ENCODE measurements around the gene CTH.

CTH gene

DNA sequence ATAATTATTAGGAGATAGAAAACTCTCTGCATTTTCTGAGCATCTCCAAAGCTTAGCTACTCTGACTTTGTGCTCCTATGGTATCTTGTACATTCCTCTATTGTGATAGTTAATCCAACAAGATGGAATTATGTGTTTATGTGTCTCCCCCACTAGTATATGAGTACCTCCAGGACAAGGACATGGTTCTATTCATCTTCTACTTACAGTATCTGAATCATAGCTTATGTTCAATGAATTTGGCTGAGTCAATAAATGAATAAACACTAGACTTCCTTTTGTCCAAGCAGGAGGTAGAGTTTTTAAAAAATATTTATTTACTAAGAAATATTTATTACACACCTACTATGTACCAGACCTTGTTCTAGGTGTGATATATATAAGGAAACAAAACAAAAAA is 18.4 kb upstream of the CTH start:
- no peak for DNase-seq (ENCODE audit: low read depth in 2 of 2)
- TF ChIP-seq, protein P1, sequence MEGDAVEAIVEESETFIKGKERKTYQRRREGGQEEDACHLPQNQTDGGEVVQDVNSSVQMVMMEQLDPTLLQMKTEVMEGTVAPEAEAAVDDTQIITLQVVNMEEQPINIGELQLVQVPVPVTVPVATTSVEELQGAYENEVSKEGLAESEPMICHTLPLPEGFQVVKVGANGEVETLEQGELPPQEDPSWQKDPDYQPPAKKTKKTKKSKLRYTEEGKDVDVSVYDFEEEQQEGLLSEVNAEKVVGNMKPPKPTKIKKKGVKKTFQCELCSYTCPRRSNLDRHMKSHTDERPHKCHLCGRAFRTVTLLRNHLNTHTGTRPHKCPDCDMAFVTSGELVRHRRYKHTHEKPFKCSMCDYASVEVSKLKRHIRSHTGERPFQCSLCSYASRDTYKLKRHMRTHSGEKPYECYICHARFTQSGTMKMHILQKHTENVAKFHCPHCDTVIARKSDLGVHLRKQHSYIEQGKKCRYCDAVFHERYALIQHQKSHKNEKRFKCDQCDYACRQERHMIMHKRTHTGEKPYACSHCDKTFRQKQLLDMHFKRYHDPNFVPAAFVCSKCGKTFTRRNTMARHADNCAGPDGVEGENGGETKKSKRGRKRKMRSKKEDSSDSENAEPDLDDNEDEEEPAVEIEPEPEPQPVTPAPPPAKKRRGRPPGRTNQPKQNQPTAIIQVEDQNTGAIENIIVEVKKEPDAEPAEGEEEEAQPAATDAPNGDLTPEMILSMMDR (IDR thresholded peaks at IDR 0.05; ENCODE audit: low read depth, low read length): no peak
- no peak overlapping the region for H3K4me3 ChIP-seq (replicated peaks in 1 of 2; ENCODE audit: low read depth in 2 of 2, low read length in 2 of 2)

DNA sequence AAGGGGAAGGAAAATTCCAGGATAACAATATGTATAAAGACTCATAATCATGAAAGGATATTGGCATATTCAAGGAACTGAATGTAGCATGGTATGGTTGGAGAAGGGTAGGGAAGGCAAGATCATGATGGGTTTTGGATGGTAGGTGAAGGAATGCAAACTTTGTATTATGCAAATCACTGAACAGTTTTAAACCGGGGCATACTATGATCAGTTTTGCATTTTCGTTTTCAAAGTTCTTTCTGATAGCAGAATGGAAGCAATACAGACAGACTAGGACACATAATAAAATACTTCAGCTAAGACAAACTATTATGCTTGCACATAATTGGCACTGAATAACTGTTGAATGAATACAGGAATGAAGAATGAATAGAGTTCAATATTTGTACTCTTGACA is 14.5 kb upstream of the CTH start:
- no peak for DNase-seq (ENCODE audit: low read depth in 2 of 2)
- H3K4me3 ChIP-seq (replicated peaks in 1 of 2; ENCODE audit: low read depth in 2 of 2, low read length in 2 of 2): no peak overlapping the region
- TF ChIP-seq, protein P1 (IDR thresholded peaks at IDR 0.05; ENCODE audit: low read depth, low read length): no peak

DNA sequence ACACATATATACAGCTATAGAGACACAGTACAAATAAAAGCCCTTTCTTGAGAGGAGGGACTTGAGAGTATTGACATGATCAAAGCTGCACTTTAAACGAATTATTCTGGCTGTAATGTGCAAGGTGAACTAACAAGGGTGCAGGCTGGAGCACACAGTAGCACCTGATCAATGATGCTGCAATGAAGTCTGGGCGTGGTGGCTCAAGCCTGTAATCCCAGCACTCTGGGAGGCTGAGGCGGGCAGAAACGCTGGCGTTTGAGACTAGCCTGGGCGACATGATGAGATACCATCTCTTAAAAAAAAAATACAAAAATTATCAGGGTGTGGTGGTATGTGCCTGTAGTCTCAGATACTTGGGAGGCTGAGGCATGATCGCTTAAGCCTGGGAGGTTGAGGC is 14.1 kb upstream of the CTH start:
- no peak for DNase-seq (ENCODE audit: low read depth in 2 of 2)
- TF ChIP-seq, protein P1 (IDR thresholded peaks at IDR 0.05; ENCODE audit: low read depth, low read length): no peak
- H3K4me3 ChIP-seq (replicated peaks in 1 of 2; ENCODE audit: low read depth in 2 of 2, low read length in 2 of 2): no peak overlapping the region

DNA sequence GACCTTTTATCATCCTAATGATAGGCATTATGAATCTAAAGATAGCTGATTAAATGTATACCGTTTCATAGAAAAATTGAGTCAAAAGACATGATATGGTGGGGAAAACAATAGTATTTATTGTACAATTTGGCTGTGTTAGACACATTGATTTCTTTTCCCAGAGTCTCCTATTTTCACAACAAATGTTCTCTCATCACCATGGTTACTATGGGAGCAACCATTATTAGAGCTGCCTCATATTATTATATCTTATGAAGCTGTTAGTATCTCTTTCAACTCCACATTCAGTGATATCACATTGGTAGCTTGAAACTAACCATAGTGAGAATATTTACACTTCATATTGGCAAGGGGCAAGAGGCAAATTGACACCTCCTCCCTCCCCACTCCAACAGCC is 10.7 kb upstream of the CTH start:
- no peak for DNase-seq (ENCODE audit: low read depth in 2 of 2)
- TF ChIP-seq, protein P1 (IDR thresholded peaks at IDR 0.05; ENCODE audit: low read depth, low read length): no peak

DNA sequence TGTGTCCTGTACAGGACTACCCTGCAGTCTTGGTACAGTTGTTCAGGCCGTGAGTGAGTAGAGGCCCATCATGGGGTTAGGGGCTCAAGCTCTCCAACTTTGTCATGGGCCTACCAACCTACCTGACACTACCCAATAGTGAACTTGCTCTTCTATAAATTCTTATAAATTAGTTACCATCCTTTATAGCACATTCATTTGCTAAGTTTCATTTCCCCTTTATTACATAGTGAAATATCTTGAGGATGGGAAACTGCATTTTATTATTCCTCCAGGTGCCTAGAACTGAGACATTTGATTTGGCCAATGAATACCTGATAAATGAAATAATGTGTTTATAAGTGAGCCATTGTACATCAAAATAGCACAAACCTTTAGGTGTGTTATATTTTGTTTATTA is 9.1 kb upstream of the CTH start:
- DNase-seq (ENCODE audit: low read depth in 2 of 2): no peak
- TF ChIP-seq, protein P1 (IDR thresholded peaks at IDR 0.05; ENCODE audit: low read depth, low read length): no peak
- H3K4me3 ChIP-seq (replicated peaks in 1 of 2; ENCODE audit: low read depth in 2 of 2, low read length in 2 of 2): no peak overlapping the region

More for the DNA sequence above, 10.7 kb upstream of the CTH start:
- H3K4me3 ChIP-seq (replicated peaks in 1 of 2; ENCODE audit: low read depth in 2 of 2, low read length in 2 of 2): no peak overlapping the region

DNA sequence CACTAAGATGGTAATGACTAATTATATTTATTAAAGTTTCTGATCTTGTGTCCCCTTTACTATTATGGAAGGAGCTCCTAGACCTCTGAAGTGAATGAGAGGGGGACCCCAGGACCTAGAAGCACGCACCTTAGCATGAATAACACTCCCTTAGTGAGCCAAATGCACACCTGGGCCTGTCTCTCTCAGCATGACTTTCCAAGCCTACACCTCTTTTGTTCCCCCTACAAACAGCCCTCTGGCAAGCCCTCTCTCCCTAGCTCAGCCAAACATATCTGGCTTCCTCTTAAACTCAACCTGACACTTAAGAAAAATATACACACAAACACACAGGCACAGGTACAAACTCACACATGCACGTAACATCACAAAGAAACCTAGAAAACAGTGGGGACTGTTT is 7.3 kb upstream of the CTH start:
- DNase-seq (ENCODE audit: low read depth in 2 of 2): no peak
- H3K4me3 ChIP-seq (replicated peaks in 1 of 2; ENCODE audit: low read depth in 2 of 2, low read length in 2 of 2): no peak overlapping the region
- TF ChIP-seq, protein P1 (IDR thresholded peaks at IDR 0.05; ENCODE audit: low read depth, low read length): no peak

DNA sequence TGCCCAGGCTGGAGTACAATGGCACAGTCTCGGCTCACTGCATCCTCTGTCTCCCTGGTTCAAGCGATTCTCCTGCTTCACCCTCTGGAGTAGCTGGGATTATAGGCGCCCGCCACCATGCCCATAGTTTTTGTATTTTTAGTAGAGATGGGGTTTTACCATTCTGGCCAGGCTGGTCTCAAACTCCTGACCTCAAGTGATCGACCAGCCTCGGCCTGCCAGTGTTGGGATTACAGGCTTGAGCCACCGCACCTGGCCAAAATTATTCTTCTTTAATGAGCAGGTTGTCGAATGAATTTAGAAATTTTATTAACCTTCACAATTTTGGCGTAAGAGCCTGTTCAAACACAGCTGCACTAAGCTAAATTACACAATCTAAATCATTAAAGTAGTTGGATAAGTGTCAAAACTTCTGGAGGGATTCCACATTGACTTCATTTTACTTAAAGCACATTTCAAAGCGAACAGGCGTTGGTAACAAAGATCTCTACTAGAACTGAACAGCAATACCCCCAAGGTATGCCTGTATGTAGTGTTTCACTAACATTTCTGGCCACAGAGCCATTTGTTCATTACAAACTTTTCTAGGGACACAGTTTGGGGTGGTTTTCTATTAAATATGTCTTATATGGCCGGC is 5.2 kb upstream of the CTH start:
- no peak overlapping the region for H3K4me3 ChIP-seq (replicated peaks in 1 of 2; ENCODE audit: low read depth in 2 of 2, low read length in 2 of 2)
- TF ChIP-seq, protein P1 (IDR thresholded peaks at IDR 0.05; ENCODE audit: low read depth, low read length): no peak
- DNase-seq (ENCODE audit: low read depth in 2 of 2): no peak
